C4-2B (cell line): ENCODE measurements around the gene SDS.

ENCODE experiments used
- ZFX ChIP-seq: fragments of 450-650 bp; IDR thresholded peaks from 2 replicates; pipeline ENCODE4 v1.6.1; 2017
- TF ChIP-seq, protein P1 (sequence below): fragments of 450-650 bp; conservative IDR thresholded peaks from 2 replicates; pipeline ENCODE4 v1.5.1; 2017; ENCODE audit warnings: mild to moderate bottlenecking

- TF ChIP-seq, protein P1, sequence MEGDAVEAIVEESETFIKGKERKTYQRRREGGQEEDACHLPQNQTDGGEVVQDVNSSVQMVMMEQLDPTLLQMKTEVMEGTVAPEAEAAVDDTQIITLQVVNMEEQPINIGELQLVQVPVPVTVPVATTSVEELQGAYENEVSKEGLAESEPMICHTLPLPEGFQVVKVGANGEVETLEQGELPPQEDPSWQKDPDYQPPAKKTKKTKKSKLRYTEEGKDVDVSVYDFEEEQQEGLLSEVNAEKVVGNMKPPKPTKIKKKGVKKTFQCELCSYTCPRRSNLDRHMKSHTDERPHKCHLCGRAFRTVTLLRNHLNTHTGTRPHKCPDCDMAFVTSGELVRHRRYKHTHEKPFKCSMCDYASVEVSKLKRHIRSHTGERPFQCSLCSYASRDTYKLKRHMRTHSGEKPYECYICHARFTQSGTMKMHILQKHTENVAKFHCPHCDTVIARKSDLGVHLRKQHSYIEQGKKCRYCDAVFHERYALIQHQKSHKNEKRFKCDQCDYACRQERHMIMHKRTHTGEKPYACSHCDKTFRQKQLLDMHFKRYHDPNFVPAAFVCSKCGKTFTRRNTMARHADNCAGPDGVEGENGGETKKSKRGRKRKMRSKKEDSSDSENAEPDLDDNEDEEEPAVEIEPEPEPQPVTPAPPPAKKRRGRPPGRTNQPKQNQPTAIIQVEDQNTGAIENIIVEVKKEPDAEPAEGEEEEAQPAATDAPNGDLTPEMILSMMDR, result no peak
- no peak for TF ChIP-seq ZFX
These were observed 48.8 kb upstream of the SDS start for GRCh38 chr12:113452458-113452857.
